GM12878 (cell line): Measurements from ENCODE around the gene TMSB4X.

Source experiments
- CHD2 ChIP-seq: IDR thresholded peaks from 2 replicates; pipeline ENCODE4 v1.6.1; 2011; ENCODE audit warnings: low read depth, low read length, improper control_type of control experiment, borderline replicate concordance
- SREBF1 ChIP-seq: IDR thresholded peaks from 2 replicates; pipeline ENCODE4 v1.6.1; 2012; ENCODE audit warnings: mild to moderate bottlenecking, low read length
- TAF1 ChIP-seq: IDR thresholded peaks from 2 replicates; pipeline ENCODE4 v1.6.1; 2011; ENCODE audit warnings: mild to moderate bottlenecking, low read depth, low read length, borderline replicate concordance

DNA sequence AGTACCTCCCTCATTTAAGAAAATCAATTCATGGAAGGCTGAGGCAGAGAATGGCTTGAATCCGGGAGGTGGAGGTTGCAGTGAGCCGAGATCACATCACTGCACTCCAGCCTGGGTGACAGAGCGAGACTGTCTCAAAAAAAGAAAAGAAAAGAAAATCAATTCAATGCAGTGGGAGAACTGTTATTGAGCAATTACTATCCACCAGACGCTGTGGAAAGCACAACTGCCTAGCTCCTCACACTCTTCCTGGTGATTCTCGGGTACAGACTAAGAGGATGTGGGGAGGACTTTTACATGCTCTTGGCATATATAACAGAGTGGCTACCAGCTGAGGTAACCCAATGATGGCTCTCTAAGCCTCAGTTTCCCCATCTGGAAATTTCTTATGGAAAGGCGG lies 2.7 kb upstream of the TMSB4X start:
- TF ChIP-seq SREBF1 (no peak), CHD2 (no peak), TAF1 (no peak)
